CD4-positive, alpha-beta T cell treated with Interleukin-4 for 4 hours (primary cell): ENCODE results near the gene GRPEL1.

Experiments used
- DNase-seq: peaks from one replicate; pipeline ENCODE4 v3.0.0-alpha.2; 2020

The GRPEL1 gene

GRCh38 chr4:7043284-7044136 is 24.4 kb downstream of the GRPEL1 start, which contains the start of gene TADA2B:
Gene TADA2B (plus strand): TSS chr4:7043372. CDS start chr4:7043580, 208 bp downstream.
- DNase-seq = peak; percentile 47

GRCh38 chr4:7042503-7043283 is 25.2 kb downstream of the GRPEL1 start:
- DNase-seq = peak; percentile 95

GRCh38 chr4:7041801-7042502 is 25.9 kb downstream of the GRPEL1 start:
- DNase-seq = no peak

- DNase-seq = no peak
These were observed 26.6 kb downstream of the GRPEL1 start for GRCh38 chr4:7041246-7041645.

- no peak for DNase-seq
These were observed 27.1 kb downstream of the GRPEL1 start for GRCh38 chr4:7040765-7041164.

GRCh38 chr4:7037425-7037824 is 30.4 kb downstream of the GRPEL1 start:
- peak; percentile 6 for DNase-seq

- DNase-seq = no peak
These were observed 33.4 kb downstream of the GRPEL1 start for GRCh38 chr4:7034262-7035081.

- no peak for DNase-seq
These were observed 35.3 kb downstream of the GRPEL1 start for GRCh38 chr4:7032596-7032995.

- DNase-seq = no peak
These were observed 36.1 kb downstream of the GRPEL1 start for GRCh38 chr4:7031558-7032449.

GRCh38 chr4:7030856-7031255 is 37.0 kb downstream of the GRPEL1 start:
- no peak for DNase-seq

- DNase-seq = no peak
These were observed 37.9 kb downstream of the GRPEL1 start for GRCh38 chr4:7029921-7030320.

GRCh38 chr4:7029212-7029611 is 38.7 kb downstream of the GRPEL1 start:
- DNase-seq = no peak

GRCh38 chr4:7027913-7028312 is 40.0 kb downstream of the GRPEL1 start:
- DNase-seq = no peak

- DNase-seq = no peak
These were observed 40.6 kb downstream of the GRPEL1 start for GRCh38 chr4:7027284-7027683.

GRCh38 chr4:7026107-7026506 is 41.8 kb downstream of the GRPEL1 start:
- DNase-seq = no peak

- DNase-seq = no peak
These were observed 42.7 kb downstream of the GRPEL1 start for GRCh38 chr4:7025040-7025602.

GRCh38 chr4:7024336-7024890 is 43.5 kb downstream of the GRPEL1 start:
- DNase-seq = no peak

GRCh38 chr4:7023901-7024300 is 44.0 kb downstream of the GRPEL1 start:
- DNase-seq = no peak

- no peak for DNase-seq
These were observed 44.4 kb downstream of the GRPEL1 start for GRCh38 chr4:7023486-7023885.

GRCh38 chr4:7021930-7022664 is 45.8 kb downstream of the GRPEL1 start:
- no peak for DNase-seq
